WERI-Rb-1 (cell line): ENCODE data around the gene ABCG1.

Experiments used
- DNase-seq: peaks from one replicate; pipeline ENCODE4 v3.0.0-alpha.2; 2020
- H3K27ac ChIP-seq: fragments of 250-450 bp; sonication (Bioruptor Pico); 2 replicates; pipeline ENCODE4 v1.5.1; 2020; ENCODE audit warnings: mild to moderate bottlenecking, moderate library complexity
- H3K27me3 ChIP-seq: fragments of 250-450 bp; sonication (Bioruptor Pico); 2 replicates; pipeline ENCODE4 v1.5.1; 2021; ENCODE audit warnings: mild to moderate bottlenecking, low read depth, moderate library complexity; ENCODE audit not compliant: insufficient read depth, severe bottlenecking
- H3K36me3 ChIP-seq: fragments of 250-450 bp; sonication (Bioruptor Pico); 2 replicates; pipeline ENCODE4 v1.5.1; 2020; ENCODE audit warnings: mild to moderate bottlenecking, moderate library complexity
- H3K4me3 ChIP-seq: 2 replicates; pipeline ENCODE4 v1.5.1; 2011; ENCODE audit warnings: low read depth, mild to moderate bottlenecking, control low read depth, low read length
- H3K9me3 ChIP-seq: fragments of 250-450 bp; sonication (Bioruptor Pico); 2 replicates; pipeline ENCODE4 v1.5.1; 2021; ENCODE audit warnings: mild to moderate bottlenecking, moderate library complexity; ENCODE audit not compliant: severe bottlenecking
- TF ChIP-seq, protein P1 (sequence below): IDR thresholded peaks from 2 replicates; pipeline ENCODE4 v1.5.1; 2011; ENCODE audit warnings: low read depth, mild to moderate bottlenecking, control low read depth, inconsistent platforms, low read length

Gene ABCG1

DNA sequence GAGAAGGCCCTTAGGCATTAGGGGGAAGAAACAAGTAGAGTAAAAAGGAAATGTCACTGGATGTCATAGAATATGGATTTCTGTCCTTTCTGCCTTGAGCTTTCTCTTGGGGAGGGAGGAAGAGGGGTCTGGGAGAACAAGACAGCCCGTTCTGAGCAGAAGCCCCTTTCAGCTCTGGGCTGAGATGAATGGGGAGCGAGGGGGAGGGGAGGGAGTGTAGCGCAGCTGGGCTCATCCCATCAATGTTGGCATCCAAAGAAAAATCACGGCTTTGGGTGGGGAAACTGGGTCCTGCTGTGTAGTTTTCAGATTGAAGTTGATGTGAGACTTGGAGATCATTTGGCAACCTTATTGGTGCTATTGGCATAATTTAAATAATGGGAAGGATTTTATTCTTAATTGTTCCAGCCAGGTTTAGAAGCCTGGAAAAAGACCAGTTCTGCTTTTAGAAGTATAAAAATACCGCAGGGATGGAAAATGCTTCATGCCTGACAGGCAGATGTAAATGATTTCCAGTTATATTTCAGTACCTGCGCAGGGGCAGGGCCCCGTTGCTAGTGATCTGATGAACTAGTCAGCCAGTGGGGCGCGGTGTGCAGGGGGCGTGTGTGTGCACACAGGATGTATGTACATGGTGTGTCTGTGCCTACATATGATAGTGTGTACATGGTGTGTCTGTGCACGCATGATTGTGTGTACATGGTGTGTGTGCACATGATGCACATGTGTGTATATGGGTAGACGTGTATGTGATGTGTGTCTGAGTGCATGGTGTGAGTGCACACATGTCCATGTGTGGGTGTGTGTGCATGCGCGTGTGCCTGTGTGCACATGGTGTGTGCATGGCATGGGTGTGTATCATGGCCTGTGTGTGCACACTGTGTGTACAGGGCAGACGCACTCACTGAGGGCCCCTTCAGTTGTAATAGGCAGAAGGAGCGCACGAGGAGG lies 36.0 kb downstream of the ABCG1 start:
- Histone ChIP-seq H3K9me3 (no peaks in the 10 kb centered on the region), H3K36me3 (no peaks in the 10 kb centered on the region), H3K27me3 (no peaks in the 10 kb centered on the region), H3K27ac (no peak overlapping the region), H3K4me3 (no peak overlapping the region)
- DNase-seq, result no peak
- TF ChIP-seq, protein P1, sequence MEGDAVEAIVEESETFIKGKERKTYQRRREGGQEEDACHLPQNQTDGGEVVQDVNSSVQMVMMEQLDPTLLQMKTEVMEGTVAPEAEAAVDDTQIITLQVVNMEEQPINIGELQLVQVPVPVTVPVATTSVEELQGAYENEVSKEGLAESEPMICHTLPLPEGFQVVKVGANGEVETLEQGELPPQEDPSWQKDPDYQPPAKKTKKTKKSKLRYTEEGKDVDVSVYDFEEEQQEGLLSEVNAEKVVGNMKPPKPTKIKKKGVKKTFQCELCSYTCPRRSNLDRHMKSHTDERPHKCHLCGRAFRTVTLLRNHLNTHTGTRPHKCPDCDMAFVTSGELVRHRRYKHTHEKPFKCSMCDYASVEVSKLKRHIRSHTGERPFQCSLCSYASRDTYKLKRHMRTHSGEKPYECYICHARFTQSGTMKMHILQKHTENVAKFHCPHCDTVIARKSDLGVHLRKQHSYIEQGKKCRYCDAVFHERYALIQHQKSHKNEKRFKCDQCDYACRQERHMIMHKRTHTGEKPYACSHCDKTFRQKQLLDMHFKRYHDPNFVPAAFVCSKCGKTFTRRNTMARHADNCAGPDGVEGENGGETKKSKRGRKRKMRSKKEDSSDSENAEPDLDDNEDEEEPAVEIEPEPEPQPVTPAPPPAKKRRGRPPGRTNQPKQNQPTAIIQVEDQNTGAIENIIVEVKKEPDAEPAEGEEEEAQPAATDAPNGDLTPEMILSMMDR, result no peak

DNA sequence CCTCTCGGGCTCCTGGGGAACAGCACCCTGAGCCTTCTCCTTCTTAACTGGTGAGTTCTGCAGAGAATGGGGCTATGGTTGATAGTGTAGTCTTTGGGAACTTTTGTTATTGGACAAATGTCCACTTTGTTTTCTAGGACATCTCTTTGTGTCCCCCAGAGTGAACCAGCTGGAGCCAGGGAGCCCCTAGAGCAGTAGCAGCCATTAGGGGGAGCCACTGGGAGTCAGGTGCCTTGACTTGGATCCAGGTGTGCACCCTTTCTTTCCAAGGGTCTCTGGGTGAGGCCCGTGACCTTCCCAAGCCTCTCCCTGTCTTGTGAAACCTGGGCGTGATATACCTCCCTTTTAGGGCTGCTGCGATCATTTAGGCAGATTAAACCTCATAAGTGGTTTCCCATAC lies 36.9 kb downstream of the ABCG1 start:
- Histone ChIP-seq H3K27ac (no peak overlapping the region), H3K27me3 (no peaks in the 10 kb centered on the region), H3K36me3 (no peaks in the 10 kb centered on the region), H3K9me3 (no peaks in the 10 kb centered on the region), H3K4me3 (no peak overlapping the region)
- TF ChIP-seq, protein P1, result peak; percentile 52
- no peak for DNase-seq

GRCh38 chr21:42256316-42256715 lies 37.4 kb downstream of the ABCG1 start:
- Histone ChIP-seq H3K9me3 (no peaks in the 10 kb centered on the region), H3K27me3 (no peaks in the 10 kb centered on the region), H3K36me3 (no peaks in the 10 kb centered on the region), H3K4me3 (no peak overlapping the region), H3K27ac (no peak overlapping the region)
- no peak for DNase-seq
- TF ChIP-seq, protein P1, result no peak

DNA sequence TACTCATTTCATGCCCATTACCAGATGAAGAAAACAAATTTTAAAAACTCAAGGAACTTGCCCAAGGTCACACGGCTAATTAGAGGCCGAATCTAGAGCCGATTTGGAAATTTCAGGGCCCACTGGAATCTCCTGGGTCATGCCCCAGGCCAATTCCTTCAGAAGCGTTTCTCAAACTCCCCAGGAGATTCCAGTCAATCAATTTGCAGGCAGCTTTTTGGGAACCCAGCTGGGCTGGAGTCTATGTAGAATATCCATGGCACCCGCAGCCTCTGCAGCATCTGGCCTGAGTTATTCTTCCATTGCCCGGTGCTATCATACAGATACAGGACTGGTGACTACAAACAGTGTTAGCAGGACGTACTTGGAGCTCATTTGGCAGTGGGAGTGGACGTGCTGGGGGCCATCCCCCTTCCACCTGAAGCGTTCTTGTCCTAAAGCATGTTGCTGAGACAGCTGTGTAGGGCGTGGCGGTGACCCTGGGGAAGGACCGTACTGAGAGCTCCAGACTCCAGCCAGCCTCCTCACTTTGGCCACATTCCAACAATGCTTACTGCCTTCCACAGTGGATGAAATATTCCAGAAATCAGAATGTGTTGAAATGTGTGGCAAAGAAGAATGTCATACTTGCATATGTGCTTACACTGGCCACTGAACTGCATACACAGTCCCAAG lies 38.3 kb downstream of the ABCG1 start:
- no peak overlapping the region for H3K27ac ChIP-seq
- H3K4me3 ChIP-seq, result no peak overlapping the region
- DNase-seq, result no peak
- no peaks in the 10 kb centered on the region for H3K9me3 ChIP-seq
- TF ChIP-seq, protein P1, result no peak
- no peaks in the 10 kb centered on the region for H3K36me3 ChIP-seq
- no peaks in the 10 kb centered on the region for H3K27me3 ChIP-seq

- DNase-seq, result peak; percentile 88
- TF ChIP-seq, protein P1, result peak; percentile 94
- no peaks in the 10 kb centered on the region for H3K36me3 ChIP-seq
- H3K9me3 ChIP-seq, result no peaks in the 10 kb centered on the region
- H3K27ac ChIP-seq, result no peak overlapping the region
- H3K4me3 ChIP-seq, result no peak overlapping the region
- H3K27me3 ChIP-seq, result no peaks in the 10 kb centered on the region
Observed at GRCh38 chr21:42258150-42258884, 39.4 kb downstream of the ABCG1 start.
